H9 (cell line): Measurements from ENCODE around the gene NBEA. TPM values are rescaled to one million over a fixed set of nuclear protein-coding genes. Genes with fewer than 3 reads are reported as not detected.
A peak's percentile ranks its signal among the peaks of the same experiment; 100 is the strongest.

Experiments used
- DNase-seq: peaks from one replicate; pipeline ENCODE4 v3.0.0-alpha.2; 2017
- H2AFZ ChIP-seq: one replicate; pipeline ENCODE4 v1.6.1; 2013; ENCODE audit warnings: mild to moderate bottlenecking, low read length, control low read depth, moderate library complexity
- H2AK5ac ChIP-seq: 2 replicates; pipeline ENCODE4 v1.6.1; 2013; ENCODE audit warnings: low read length, control low read depth, mixed read lengths; ENCODE audit not compliant: insufficient read length
- H2BK120ac ChIP-seq: one replicate; pipeline ENCODE4 v1.6.1; 2013; ENCODE audit warnings: low read depth, mild to moderate bottlenecking, low read length, control low read depth, inconsistent platforms; ENCODE audit not compliant: poor library complexity, severe bottlenecking
- H2BK12ac ChIP-seq: 2 replicates; pipeline ENCODE4 v1.6.1; 2013; ENCODE audit warnings: low read length, control low read depth, mixed read lengths, low read depth; ENCODE audit not compliant: insufficient read length
- H2BK15ac ChIP-seq: 2 replicates; pipeline ENCODE4 v1.6.1; 2013; ENCODE audit warnings: low read depth, low read length, control low read depth
- H2BK20ac ChIP-seq: one replicate; pipeline ENCODE4 v1.6.1; 2013; ENCODE audit warnings: low read depth, mild to moderate bottlenecking, low read length, control low read depth, inconsistent platforms; ENCODE audit not compliant: poor library complexity, severe bottlenecking
- H2BK5ac ChIP-seq: 2 replicates; pipeline ENCODE4 v1.6.1; 2013; ENCODE audit warnings: low read length, control low read depth, mixed read lengths; ENCODE audit not compliant: insufficient read length
- H3K14ac ChIP-seq: 2 replicates; pipeline ENCODE4 v1.6.1; 2013; ENCODE audit warnings: low read length, control low read depth; ENCODE audit not compliant: insufficient read depth
- H3K18ac ChIP-seq: 2 replicates; pipeline ENCODE4 v1.6.1; 2013; ENCODE audit warnings: low read depth, mild to moderate bottlenecking, mixed read lengths, low read length, control low read depth; ENCODE audit not compliant: insufficient read length
- H3K23ac ChIP-seq: 2 replicates; pipeline ENCODE4 v1.6.1; 2013; ENCODE audit warnings: low read length, control low read depth, mixed read lengths, low read depth; ENCODE audit not compliant: insufficient read length
- H3K23me2 ChIP-seq: 2 replicates; pipeline ENCODE4 v1.6.1; 2013; ENCODE audit warnings: low read depth, mild to moderate bottlenecking, mixed read lengths, low read length, control low read depth; ENCODE audit not compliant: insufficient read length, poor library complexity, severe bottlenecking
- H3K27ac ChIP-seq: 2 replicates; pipeline ENCODE4 v1.5.1; 2013; ENCODE audit warnings: low read length, control low read depth, mixed read lengths, low read depth; ENCODE audit not compliant: insufficient read length
- H3K27me3 ChIP-seq: 2 replicates; pipeline ENCODE4 v1.6.1; 2013; ENCODE audit warnings: low read length, control low read depth, inconsistent platforms; ENCODE audit not compliant: insufficient read depth
- H3K4ac ChIP-seq: 2 replicates; pipeline ENCODE4 v1.6.1; 2013; ENCODE audit warnings: low read depth, mild to moderate bottlenecking, control low read depth, inconsistent platforms, low read length, moderate library complexity
- H3K4me1 ChIP-seq: 2 replicates; pipeline ENCODE4 v1.6.1; 2013; ENCODE audit warnings: low read length, control low read depth, inconsistent platforms; ENCODE audit not compliant: insufficient read depth
- H3K4me2 ChIP-seq: 2 replicates; pipeline ENCODE4 v1.6.1; 2013; ENCODE audit warnings: low read length, control low read depth, mixed read lengths; ENCODE audit not compliant: insufficient read length, insufficient read depth
- H3K56ac ChIP-seq: 2 replicates; pipeline ENCODE4 v1.6.1; 2013; ENCODE audit warnings: low read depth, mild to moderate bottlenecking, mixed read lengths, low read length, control low read depth; ENCODE audit not compliant: insufficient read length
- H3K79me1 ChIP-seq: 2 replicates; pipeline ENCODE4 v1.6.1; 2013; ENCODE audit warnings: low read depth, mild to moderate bottlenecking, moderate library complexity, low read length, control low read depth, inconsistent platforms; ENCODE audit not compliant: insufficient read depth, poor library complexity, severe bottlenecking
- H3K79me2 ChIP-seq: 2 replicates; pipeline ENCODE4 v1.6.1; 2013; ENCODE audit warnings: low read length, control low read depth, inconsistent platforms; ENCODE audit not compliant: insufficient read depth
- H3K9ac ChIP-seq: 2 replicates; pipeline ENCODE4 v1.6.1; 2013; ENCODE audit warnings: low read length, control low read depth, mixed read lengths; ENCODE audit not compliant: insufficient read length; ENCODE audit errors: extremely low read depth
- H3K9me3 ChIP-seq: one replicate; pipeline ENCODE4 v1.6.1; 2013; ENCODE audit warnings: low read depth, low read length, inconsistent platforms; ENCODE audit not compliant: control insufficient read depth
- H3T11ph ChIP-seq: one replicate; pipeline ENCODE4 v1.6.1; 2013; ENCODE audit warnings: mild to moderate bottlenecking, low read length, control low read depth, inconsistent platforms
- H4K20me1 ChIP-seq: one replicate; pipeline ENCODE4 v1.6.1; 2013; ENCODE audit not compliant: control insufficient read depth, insufficient read length, insufficient read depth
- H4K5ac ChIP-seq: 2 replicates; pipeline ENCODE4 v1.6.1; 2013; ENCODE audit warnings: low read depth, mild to moderate bottlenecking, mixed read lengths, low read length, control low read depth; ENCODE audit not compliant: insufficient read length
- H4K8ac ChIP-seq: replicated peaks from 2 replicates; pipeline ENCODE4 v1.6.1; 2013; ENCODE audit warnings: low read length, control low read depth, mixed read lengths, low read depth; ENCODE audit not compliant: insufficient read length
- H4K91ac ChIP-seq: 2 replicates; pipeline ENCODE4 v1.6.1; 2013; ENCODE audit warnings: low read depth, mild to moderate bottlenecking, moderate library complexity, mixed read lengths, low read length, control low read depth; ENCODE audit not compliant: insufficient read length
- H3K27ac Mint-ChIP-seq, 3 experiments: 2 replicates in 2 of 3; 3 replicates in 1 of 3; pipeline ENCODE4 v1.8.0; 2020 to 2021; ENCODE audit warnings: mixed read lengths in 3 of 3, mild to moderate bottlenecking in 1 of 3, moderate library complexity in 1 of 3
- H3K27me3 Mint-ChIP-seq: 2 replicates; pipeline ENCODE4 v1.8.0; 2021; ENCODE audit warnings: low read depth, mild to moderate bottlenecking, moderate library complexity, mixed read lengths
- H3K36me3 Mint-ChIP-seq, 3 experiments: 2 replicates in 2 of 3; 3 replicates in 1 of 3; pipeline ENCODE4 v1.8.0; 2020 to 2021; ENCODE audit warnings: low read depth in 3 of 3, mixed read lengths in 3 of 3; ENCODE audit not compliant: insufficient read depth in 1 of 3
- H3K4me1 Mint-ChIP-seq, 2 experiments: 2 replicates each; pipeline ENCODE4 v1.8.0; 2020; ENCODE audit warnings: mixed read lengths in 2 of 2
- H3K4me3 Mint-ChIP-seq, 2 experiments: 2 replicates in 1 of 2; 3 replicates in 1 of 2; pipeline ENCODE4 v1.8.0; 2020 to 2021; ENCODE audit warnings: mild to moderate bottlenecking in 2 of 2, mixed read lengths in 2 of 2, moderate library complexity in 1 of 2
- H3K9me3 Mint-ChIP-seq, 2 experiments: 2 replicates in 1 of 2; 3 replicates in 1 of 2; pipeline ENCODE4 v1.8.0; 2020; ENCODE audit warnings: mild to moderate bottlenecking in 2 of 2, mixed read lengths in 2 of 2, moderate library complexity in 1 of 2
- CTCF ChIP-seq: fragments of 200-600 bp; sonication (generic); conservative IDR thresholded peaks from 3 replicates; pipeline ENCODE4 v1.8.0; 2021; ENCODE audit warnings: antibody characterized with exemption, mild to moderate bottlenecking
- WGBS: extraction: QIAGEN DNeasy Blood & Tissue Kit; methylation state at CpG from one replicate; pipeline ENCODE4 v1.1.7; 2013; ENCODE audit warnings: missing lambda C conversion rate, low lambda C conversion rate, mixed read lengths; ENCODE audit not compliant: insufficient read length; ENCODE audit errors: extremely low coverage; 5-methylcytosine and 5-hydroxymethylcytosine counted together
- total RNA-seq: library from RNA; stranded (reverse); gene quantifications from 2 replicates; pipeline ENCODE4 v1.2.1, GENCODE V29; 2021

NBEA gene
- total RNA-seq, 1 experiment from 2014 or later, result 17.3 TPM

GRCh38 chr13:35479706-35480105, 537.6 kb downstream of the NBEA start:
- H3T11ph ChIP-seq, result no peak overlapping the region
- H3K4me1 ChIP-seq, result no peaks in the 10 kb centered on the region; the same call in 1 of the 2 replicates
- no peak overlapping the region for H2BK12ac ChIP-seq
- H3K9ac ChIP-seq, result no peak overlapping the region
- no peak overlapping the region for H3K18ac ChIP-seq
- Mint-ChIP-seq H3K9me3 (no peaks in the 10 kb centered on the region; a peak in 1 of 5 replicates), H3K27me3 (peaks cover 63% of the 10 kb centered on the region), H3K4me1 (peaks cover 39 to 45% of the 10 kb centered on the region in 2 experiments), H3K36me3 (peaks cover 0 to 3% (median 0%) of the 10 kb centered on the region in 3 experiments; a peak in 2 of 7 replicates), H3K27ac (no peak overlapping the region), H3K4me3 (peak overlapping the region in 1 of 2 experiments; percentile 44; a peak in 1 of 5 replicates)
- H2AFZ ChIP-seq, result no peak overlapping the region
- H4K20me1 ChIP-seq, result no peaks in the 10 kb centered on the region
- no peak overlapping the region for H3K14ac ChIP-seq
- H3K27me3 ChIP-seq, result peaks cover 38% of the 10 kb centered on the region
- H4K91ac ChIP-seq, result no peak overlapping the region
- no peak overlapping the region for H2BK20ac ChIP-seq
- H2BK15ac ChIP-seq, result no peak overlapping the region
- no CpG with 5 or more reads among the region's 1 CpG for WGBS
- no peak overlapping the region for H4K8ac ChIP-seq
- no peak overlapping the region for H3K23ac ChIP-seq
- H3K4ac ChIP-seq, result no peak overlapping the region
- no peak overlapping the region for H2BK5ac ChIP-seq
- DNase-seq, result no peak
- H3K56ac ChIP-seq, result no peak overlapping the region
- no peaks in the 10 kb centered on the region for H3K9me3 ChIP-seq
- no peak overlapping the region for H3K27ac ChIP-seq
- no peak for TF ChIP-seq CTCF
- H3K79me2 ChIP-seq, result no peaks in the 10 kb centered on the region
- no peaks in the 10 kb centered on the region for H3K79me1 ChIP-seq
- no peak overlapping the region for H2AK5ac ChIP-seq
- H2BK120ac ChIP-seq, result no peak overlapping the region
- no peak overlapping the region for H3K4me2 ChIP-seq
- no peak overlapping the region for H4K5ac ChIP-seq
- peaks cover 31% of the 10 kb centered on the region for H3K23me2 ChIP-seq
